ENCODE results near the gene TMEM87B. TPM values are rescaled to one million over a fixed set of nuclear protein-coding genes. Genes with fewer than 3 reads are reported as not detected.

Gene TMEM87B
- total RNA-seq, 1 experiment from 2014 or later: 14.8 TPM

- TF ChIP-seq YY1 (IDR thresholded peaks at IDR 0.05; ENCODE audit: extremely low read depth, insufficient replicate concordance, low read depth, low read length): no peak
- no peak for TF ChIP-seq CEBPB (IDR thresholded peaks at IDR 0.05; ENCODE audit: low read depth)
- TF ChIP-seq SRF (IDR thresholded peaks at IDR 0.05; ENCODE audit: low read depth): no peak
- no peak for TF ChIP-seq ZNF274 (IDR thresholded peaks at IDR 0.05; ENCODE audit: low read depth, low read length)
- TF ChIP-seq TCF7L2 (IDR thresholded peaks at IDR 0.05; ENCODE audit: borderline replicate concordance, extremely low read depth, insufficient read depth, insufficient read length): no peak
- no peak for TF ChIP-seq RAD21 (IDR thresholded peaks at IDR 0.05; ENCODE audit: low read depth)
- no peak for TF ChIP-seq SP1 (IDR thresholded peaks at IDR 0.05; ENCODE audit: low read depth)
Observed at GRCh38 chr2:112027767-112028166, 27.3 kb upstream of the TMEM87B start (continued).

GRCh38 chr2:112029164-112029563 lies 25.9 kb upstream of the TMEM87B start:
- Histone ChIP-seq H3K4me3 (replicated peaks in 1 of 2; ENCODE audit: low read depth in 1 of 2, low read length in 2 of 2) (no peak overlapping the region), H3K79me2 (ENCODE audit: insufficient read depth, low read length) (no peaks in the 10 kb centered on the region), H3K9ac (ENCODE audit: low read length) (no peak overlapping the region), H3K27ac (ENCODE audit: low read depth, low read length) (no peak overlapping the region), H3K9me3 (ENCODE audit: control insufficient read depth in 1 of 2, insufficient read depth in 1 of 2, low read depth in 1 of 2, low read length in 2 of 2) (no peaks in the 10 kb centered on the region), H3K4me2 (ENCODE audit: low read length) (no peak overlapping the region), H3K27me3 (ENCODE audit: insufficient read depth, low read length) (no peaks in the 10 kb centered on the region), H4K20me1 (ENCODE audit: insufficient read depth) (no peaks in the 10 kb centered on the region), H3K9me2 (ENCODE audit: insufficient read depth) (no peaks in the 10 kb centered on the region), H3K4me1 (ENCODE audit: control insufficient read depth in 1 of 2, insufficient read depth in 2 of 2, low read length in 2 of 2) (peaks cover 28 to 29% of the 10 kb centered on the region in 2 experiments), H2AFZ (ENCODE audit: low read depth, low read length, poor library complexity, severe bottlenecking) (no peak overlapping the region), H3K36me3 (ENCODE audit: control insufficient read depth in 1 of 2, insufficient read depth in 2 of 2, low read length in 2 of 2) (no peaks in the 10 kb centered on the region)
- TF ChIP-seq TCF7L2 (IDR thresholded peaks at IDR 0.05; ENCODE audit: borderline replicate concordance, extremely low read depth, insufficient read depth, insufficient read length): no peak
- no peak for TF ChIP-seq EZH2 (IDR thresholded peaks at IDR 0.05)
- no peak for TF ChIP-seq RAD21 (IDR thresholded peaks at IDR 0.05; ENCODE audit: low read depth)
- no peak for TF ChIP-seq ELF1 (IDR thresholded peaks at IDR 0.05; ENCODE audit: borderline replicate concordance, low read depth)
- TF ChIP-seq MAX (IDR thresholded peaks at IDR 0.05): no peak
- no peak for TF ChIP-seq ATF3 (IDR thresholded peaks at IDR 0.05)
- TF ChIP-seq CTCF (IDR thresholded peaks at IDR 0.05 in 2 of 3, conservative IDR thresholded peaks at IDR 0.05 in 1 of 3; ENCODE audit: borderline replicate concordance in 1 of 3, insufficient read depth in 1 of 3, low read depth in 2 of 3, low read length in 2 of 3): no peak
- no peak for TF ChIP-seq SIN3A (IDR thresholded peaks at IDR 0.05; ENCODE audit: low read depth)
- no peak for TF ChIP-seq POLR2A (IDR thresholded peaks at IDR 0.05; ENCODE audit: borderline replicate concordance, extremely low read depth, insufficient read depth, insufficient read length)
- TF ChIP-seq POLR2AphosphoS5 (IDR thresholded peaks at IDR 0.05; ENCODE audit: low read depth, low read length): no peak
- TF ChIP-seq SP1 (IDR thresholded peaks at IDR 0.05; ENCODE audit: low read depth): no peak
- TF ChIP-seq REST (IDR thresholded peaks at IDR 0.05; ENCODE audit: low read depth): no peak
- no peak for TF ChIP-seq CBX3 (IDR thresholded peaks at IDR 0.05; ENCODE audit: low read depth)
- TF ChIP-seq SRF (IDR thresholded peaks at IDR 0.05; ENCODE audit: low read depth): no peak
- CTCF ChIA-PET: no interaction called here
- POLR2A ChIA-PET: no interaction called here
- RAD21 ChIA-PET (ENCODE audit: low non-redundant PET in 1 of 2, low total read pairs in 2 of 2, uncharacterized antibody in 2 of 2, unreplicated experiment in 2 of 2): no interaction called here
- ATAC-seq: no peak
- intact Hi-C loops (cut with micrococcal nuclease): no loop called here
- no TSS peak for BruUV-seq (replicated peaks)
- no peak for DNase-seq (ENCODE audit: low read depth, low spot score)

Data from HCT116 (cell line).